HEK293 (cell line): ENCODE data around the gene COL5A1.

Source experiments
- CTCF ChIP-seq: fragments of 450-650 bp; formaldehyde crosslinking; IDR thresholded peaks from 2 replicates; pipeline ENCODE4 v1.5.1; 2016; ENCODE audit warnings: missing biosample characterization, missing genetic modification characterization
- INSM2 ChIP-seq: fragments of 450-650 bp; formaldehyde crosslinking; IDR thresholded peaks from 2 replicates; pipeline ENCODE4 v1.5.1; 2016; ENCODE audit warnings: missing biosample characterization, missing genetic modification characterization
- KLF10 ChIP-seq: fragments of 450-650 bp; IDR thresholded peaks from 2 replicates; pipeline ENCODE4 v1.5.1; 2018; ENCODE audit warnings: missing biosample characterization, mild to moderate bottlenecking, missing genetic modification characterization
- OSR2 ChIP-seq: fragments of 450-650 bp; formaldehyde crosslinking; IDR thresholded peaks from 2 replicates; pipeline ENCODE4 v1.5.1; 2016; ENCODE audit warnings: missing biosample characterization, missing genetic modification characterization
- PATZ1 ChIP-seq: fragments of 450-650 bp; formaldehyde crosslinking; IDR thresholded peaks from 2 replicates; pipeline ENCODE4 v1.5.1; 2016; ENCODE audit warnings: missing biosample characterization, missing genetic modification characterization
- SCRT2 ChIP-seq: fragments of 450-650 bp; formaldehyde crosslinking; IDR thresholded peaks from 2 replicates; pipeline ENCODE4 v1.5.1; 2016; ENCODE audit warnings: missing biosample characterization, missing genetic modification characterization
- ZBTB7A ChIP-seq: fragments of 450-650 bp; formaldehyde crosslinking; IDR thresholded peaks from 2 replicates; pipeline ENCODE4 v1.5.1; 2016; ENCODE audit warnings: low read depth, missing biosample characterization, missing genetic modification characterization
- ZNF266 ChIP-seq: fragments of 450-650 bp; formaldehyde crosslinking; IDR thresholded peaks from 2 replicates; pipeline ENCODE4 v1.5.1; 2016; ENCODE audit warnings: missing biosample characterization, missing genetic modification characterization, low read depth
- ZNF398 ChIP-seq: fragments of 450-650 bp; formaldehyde crosslinking; IDR thresholded peaks from 2 replicates; pipeline ENCODE4 v1.5.1; 2017; ENCODE audit warnings: missing biosample characterization, missing genetic modification characterization
- ZNF596 ChIP-seq: fragments of 450-650 bp; IDR thresholded peaks from 2 replicates; pipeline ENCODE4 v1.5.0; 2018; ENCODE audit warnings: missing biosample characterization, mild to moderate bottlenecking, missing genetic modification characterization, moderate library complexity

- TF ChIP-seq ZNF596 (tag by site-specific recombination) (no peak), CTCF (no peak), ZBTB7A (tag by site-specific recombination) (no peak), SCRT2 (tag by site-specific recombination) (no peak), INSM2 (tag by site-specific recombination) (no peak), ZNF266 (no peak), KLF10 (tag by site-specific recombination) (no peak), OSR2 (tag by site-specific recombination) (no peak), PATZ1 (tag by site-specific recombination) (no peak), ZNF398 (tag by site-specific recombination) (no peak)
Measured at GRCh38 chr9:134648701-134649530, 7.3 kb downstream of the COL5A1 start.
